Panc1 (cell line): ENCODE results near the gene SRBD1. TPM values are rescaled to one million over a fixed set of nuclear protein-coding genes. Genes with fewer than 3 reads are reported as not detected.

Experiments used
- ATAC-seq: fragments of 200-7000 bp; cut with Tn5 transposase; 2 replicates; pipeline ENCODE4 v1.9.1; 2020; ENCODE audit warnings: mild to moderate bottlenecking, moderate library complexity
- BruUV-seq: library from RNA; stranded (reverse); fragments of 400-500 nt; replicated peaks from 2 replicates; lab custom pipeline; 2021; lab: Mats Ljungman, UMichigan
- CTCF ChIA-PET: fragments of 300-600 bp; sonication (Branson Sonifier 250); formaldehyde crosslinking; loops from one replicate; lab custom pipeline; 2022; ENCODE audit warnings: antibody characterized with exemption; lab: Charles Lee
- POLR2A ChIA-PET: fragments of 300-600 bp; sonication (Branson Sonifier 250); formaldehyde crosslinking; loops from one replicate; lab custom pipeline; 2022; ENCODE audit warnings: antibody characterized with exemption; lab: Charles Lee
- DNase-seq: peaks from one replicate; pipeline ENCODE4 v3.0.0-alpha.2; 2010; ENCODE audit warnings: low read depth, low spot score
- H3K27ac ChIP-seq: 2 replicates; pipeline ENCODE4 v1.5.1; 2011; ENCODE audit warnings: mild to moderate bottlenecking, low read length, inconsistent platforms
- H3K27me3 ChIP-seq: fragments of 200-500 bp; sonication (Bioruptor generic); 2 replicates; pipeline ENCODE4 v1.6.0; 2014; ENCODE audit warnings: low read length, inconsistent platforms; ENCODE audit not compliant: control insufficient read depth, insufficient read depth
- H3K36me3 ChIP-seq: fragments of 200-500 bp; sonication (Bioruptor generic); 2 replicates; pipeline ENCODE4 v1.5.1; 2014; ENCODE audit warnings: inconsistent platforms, mild to moderate bottlenecking, low read length, moderate library complexity; ENCODE audit not compliant: control insufficient read depth, insufficient read depth
- H3K4me1 ChIP-seq: 2 replicates; pipeline ENCODE4 v1.5.1; 2011; ENCODE audit warnings: inconsistent platforms, mild to moderate bottlenecking, low read length, moderate library complexity; ENCODE audit not compliant: control insufficient read depth, insufficient read depth
- H3K4me3 ChIP-seq, 2 experiments: 2 replicates each; pipeline ENCODE4 v1.5.1; 2011 to 2012; ENCODE audit warnings: low read depth in 2 of 2, low read length in 2 of 2, mild to moderate bottlenecking in 2 of 2, inconsistent platforms in 1 of 2, moderate library complexity in 1 of 2
- H3K9me3 ChIP-seq: fragments of 200-500 bp; sonication (Bioruptor generic); 2 replicates; pipeline ENCODE4 v1.5.1; 2014; ENCODE audit warnings: low read depth, mild to moderate bottlenecking, inconsistent platforms, low read length, moderate library complexity; ENCODE audit not compliant: control insufficient read depth, insufficient read depth
- CTCF ChIP-seq: fragments of 450-650 bp; IDR thresholded peaks from 2 replicates; pipeline ENCODE4 v1.5.1; 2017; ENCODE audit warnings: mild to moderate bottlenecking
- POLR2AphosphoS5 ChIP-seq: IDR thresholded peaks from 2 replicates; pipeline ENCODE4 v1.6.1; 2012; ENCODE audit warnings: mild to moderate bottlenecking, low read depth, low read length, moderate library complexity
- REST ChIP-seq, 2 experiments: IDR thresholded peaks; 2 replicates each; pipeline ENCODE4 v1.6.1; 2011 to 2012; ENCODE audit warnings: low read depth in 2 of 2, control low read depth in 1 of 2, low read length in 1 of 2, mild to moderate bottlenecking in 1 of 2, moderate library complexity in 1 of 2; ENCODE audit not compliant: insufficient read depth in 1 of 2
- SIN3A ChIP-seq: IDR thresholded peaks from 2 replicates; pipeline ENCODE4 v1.6.1; 2012; ENCODE audit warnings: low read depth, mild to moderate bottlenecking, low read length, moderate library complexity, borderline replicate concordance; ENCODE audit not compliant: insufficient read depth
- TCF7L2 ChIP-seq: IDR thresholded peaks from 2 replicates; pipeline ENCODE4 v1.6.1; 2011; ENCODE audit warnings: mild to moderate bottlenecking, low read depth, low read length, inconsistent platforms
- in situ Hi-C: cut with HindIII; loops from 2 replicates; pipeline ENCODE4 v1.10.0; 2016; ENCODE audit warnings: low sequenced_read_pairs, low pct_unique_long_range_greater_than_20kb
- intact Hi-C: fragments of 100-400 bp; cut with micrococcal nuclease; formaldehyde crosslinking; loops from one replicate; pipeline ENCODE4 v1.10.0; 2022; ENCODE audit not compliant: unreplicated experiment
- total RNA-seq: library from RNA; stranded (reverse); gene quantifications from one replicate; pipeline ENCODE4 v1.2.1, GENCODE V29; 2021; ENCODE audit not compliant: unreplicated experiment

The SRBD1 gene
- total RNA-seq, 1 experiment from 2014 or later = 9.7 TPM

- no peak overlapping the region for H3K27ac ChIP-seq
- H3K4me3 ChIP-seq = no peak overlapping the region
- ChIA-PET POLR2A (no interaction called here), CTCF (interaction anchor here (0.6 kb wide), 1 partner anchor 131 kb away, joined by 3 read pairs; no protein-coding TSS in a partner anchor)
- H3K36me3 ChIP-seq = no peaks in the 10 kb centered on the region
- TF ChIP-seq TCF7L2 = no peak
- TF ChIP-seq CTCF = no peak
- no peak for TF ChIP-seq REST (IDR thresholded peaks at IDR 0.05; ENCODE audit: insufficient read depth in 1 of 2, low read depth in 2 of 2, low read length in 1 of 2)
- no peak for TF ChIP-seq POLR2AphosphoS5
- intact Hi-C loops = no loop called here
- no TSS peak for BruUV-seq
- H3K4me1 ChIP-seq = no peaks in the 10 kb centered on the region
- no peaks in the 10 kb centered on the region for H3K9me3 ChIP-seq
- no peak for DNase-seq
- in situ Hi-C loops = no loop called here
- H3K27me3 ChIP-seq = no peaks in the 10 kb centered on the region
- ATAC-seq = no peak
These were observed 220.6 kb downstream of the SRBD1 start for GRCh38 chr2:45390441-45390840.

- no TSS peak for BruUV-seq
- intact Hi-C loops (no loop called here), in situ Hi-C loops (no loop called here)
- TF ChIP-seq TCF7L2 (no peak), REST (IDR thresholded peaks at IDR 0.05; ENCODE audit: insufficient read depth in 1 of 2, low read depth in 2 of 2, low read length in 1 of 2) (no peak), SIN3A (no peak), POLR2AphosphoS5 (no peak)
- CTCF ChIA-PET = no interaction called here
- no peaks in the 10 kb centered on the region for H3K4me1 ChIP-seq
- no peak overlapping the region for H3K4me3 ChIP-seq
- no peak overlapping the region for H3K27ac ChIP-seq
- no peak for DNase-seq
- ATAC-seq = no peak
- no peaks in the 10 kb centered on the region for H3K27me3 ChIP-seq
- no peaks in the 10 kb centered on the region for H3K9me3 ChIP-seq
- POLR2A ChIA-PET = no interaction called here
- no peaks in the 10 kb centered on the region for H3K36me3 ChIP-seq
These were observed 222.4 kb downstream of the SRBD1 start for GRCh38 chr2:45388541-45389100.
